Thyroid gland (tissue), 4 donors: ENCODE data around the gene WDR64.
"Not testable (repeated sequence)": the region's sequence is repeated elsewhere in the genome, so short reads cannot be mapped to it uniquely, and the experiment has no call there.

Experiments
- POLR2A ChIP-seq, 2 donors: fragments of 450-650 bp; IDR thresholded peaks; one replicate each; pipeline ENCODE4 v1.6.1; 2017; ENCODE audit warnings: antibody characterized with exemption in 2 of 2, mild to moderate bottlenecking in 2 of 2, moderate library complexity in 1 of 2
- TF ChIP-seq, protein P1 (sequence below), 6 experiments: fragments of 200-600 bp in 3 of 6; fragments of 450-650 bp in 3 of 6; sonication (generic) in 3 of 6; IDR thresholded peaks; one replicate each; pipeline ENCODE4 v1.5.1; 2016 to 2019; ENCODE audit warnings: antibody characterized with exemption in 6 of 6, mild to moderate bottlenecking in 2 of 6, inconsistent platforms in 1 of 6, moderate library complexity in 1 of 6

DNA sequence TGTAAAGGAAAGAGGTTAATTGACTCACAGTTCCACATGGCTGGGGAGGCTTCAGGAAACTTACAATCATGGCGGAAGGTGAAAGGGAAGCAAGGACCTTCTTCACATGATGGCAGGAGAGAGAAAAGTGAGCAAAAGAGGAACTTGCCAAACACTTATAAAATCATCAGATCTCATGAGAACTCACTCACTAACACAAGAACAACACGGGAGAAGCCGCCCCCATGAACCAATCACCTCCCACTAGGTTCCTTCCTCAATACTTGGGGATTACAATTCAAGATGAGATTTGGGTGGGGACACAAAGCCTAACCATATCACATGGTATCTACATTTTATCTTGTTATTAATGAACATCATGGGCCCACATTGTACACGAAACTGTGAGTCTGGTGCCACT, 51.7 kb downstream of the WDR64 start:
- TF ChIP-seq, protein P1, sequence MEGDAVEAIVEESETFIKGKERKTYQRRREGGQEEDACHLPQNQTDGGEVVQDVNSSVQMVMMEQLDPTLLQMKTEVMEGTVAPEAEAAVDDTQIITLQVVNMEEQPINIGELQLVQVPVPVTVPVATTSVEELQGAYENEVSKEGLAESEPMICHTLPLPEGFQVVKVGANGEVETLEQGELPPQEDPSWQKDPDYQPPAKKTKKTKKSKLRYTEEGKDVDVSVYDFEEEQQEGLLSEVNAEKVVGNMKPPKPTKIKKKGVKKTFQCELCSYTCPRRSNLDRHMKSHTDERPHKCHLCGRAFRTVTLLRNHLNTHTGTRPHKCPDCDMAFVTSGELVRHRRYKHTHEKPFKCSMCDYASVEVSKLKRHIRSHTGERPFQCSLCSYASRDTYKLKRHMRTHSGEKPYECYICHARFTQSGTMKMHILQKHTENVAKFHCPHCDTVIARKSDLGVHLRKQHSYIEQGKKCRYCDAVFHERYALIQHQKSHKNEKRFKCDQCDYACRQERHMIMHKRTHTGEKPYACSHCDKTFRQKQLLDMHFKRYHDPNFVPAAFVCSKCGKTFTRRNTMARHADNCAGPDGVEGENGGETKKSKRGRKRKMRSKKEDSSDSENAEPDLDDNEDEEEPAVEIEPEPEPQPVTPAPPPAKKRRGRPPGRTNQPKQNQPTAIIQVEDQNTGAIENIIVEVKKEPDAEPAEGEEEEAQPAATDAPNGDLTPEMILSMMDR (IDR thresholded peaks at IDR 0.05), result not testable (repeated sequence)
- not testable (repeated sequence) for TF ChIP-seq POLR2A (IDR thresholded peaks at IDR 0.05)
